Neural cell (in vitro differentiated cells): ENCODE measurements around the gene CD6. TPM values are rescaled to one million over a fixed set of nuclear protein-coding genes. Genes with fewer than 3 reads are reported as not detected.
"Not testable (repeated sequence)": the region's sequence is repeated elsewhere in the genome, so short reads cannot be mapped to it uniquely, and the experiment has no call there.

ENCODE experiments used
- H2AFZ ChIP-seq: fragments of 200-600, 300-800 bp; sonication (generic), shearing (Covaris generic); 2 replicates; pipeline ENCODE4 v1.6.0; 2014; ENCODE audit warnings: low read depth, mild to moderate bottlenecking, antibody characterized with exemption, low read length, moderate library complexity
- H3F3A ChIP-seq: fragments of 200-600 bp; shearing (Covaris generic); 2 replicates; pipeline ENCODE4 v1.6.1; 2016; ENCODE audit warnings: mild to moderate bottlenecking, moderate library complexity, mixed read lengths, antibody characterized with exemption, low read length; ENCODE audit not compliant: insufficient read depth, poor library complexity, severe bottlenecking
- H3K27ac ChIP-seq: fragments of 200-600, 300-800 bp; sonication (generic), shearing (Covaris generic); 2 replicates; pipeline ENCODE4 v1.5.1; 2014; ENCODE audit warnings: mild to moderate bottlenecking, low read length, moderate library complexity
- H3K27me3 ChIP-seq: fragments of 300-800, 200-600 bp; sonication (generic), shearing (Covaris generic); 2 replicates; pipeline ENCODE4 v1.6.0; 2014; ENCODE audit warnings: mild to moderate bottlenecking, low read depth, low read length, moderate library complexity; ENCODE audit not compliant: insufficient read depth
- H3K36me3 ChIP-seq: fragments of 300-800, 200-600 bp; sonication (generic), shearing (Covaris generic); 2 replicates; pipeline ENCODE4 v1.5.1; 2014; ENCODE audit warnings: mild to moderate bottlenecking, antibody characterized with exemption, low read length, moderate library complexity; ENCODE audit not compliant: insufficient read depth
- H3K4me2 ChIP-seq: fragments of 300-800, 200-600 bp; sonication (generic), shearing (Covaris generic); 2 replicates; pipeline ENCODE4 v1.6.0; 2014; ENCODE audit warnings: mild to moderate bottlenecking, low read length
- H3K4me3 ChIP-seq: fragments of 300-800, 200-600 bp; sonication (generic), shearing (Covaris generic); 2 replicates; pipeline ENCODE4 v1.5.1; 2014; ENCODE audit warnings: mild to moderate bottlenecking, low read length, moderate library complexity
- H3K79me2 ChIP-seq: fragments of 200-600 bp; shearing (Covaris generic); replicated peaks from 2 replicates; pipeline ENCODE4 v1.6.0; 2014; ENCODE audit warnings: mild to moderate bottlenecking, low read length, moderate library complexity; ENCODE audit not compliant: insufficient read depth
- H3K9ac ChIP-seq: fragments of 300-800, 200-600 bp; sonication (generic), shearing (Covaris generic); 2 replicates; pipeline ENCODE4 v1.6.1; 2016; ENCODE audit warnings: mild to moderate bottlenecking, low read length, mixed read lengths
- H3K9me2 ChIP-seq: fragments of 200-600 bp; shearing (Covaris generic); 2 replicates; pipeline ENCODE4 v1.6.1; 2016; ENCODE audit warnings: mild to moderate bottlenecking, low read length, mixed read lengths; ENCODE audit not compliant: insufficient read depth
- H3K9me3 ChIP-seq: fragments of 200-600, 300-800 bp; sonication (generic), shearing (Covaris generic); 2 replicates; pipeline ENCODE4 v1.6.1; 2016; ENCODE audit warnings: mild to moderate bottlenecking, mixed run types, low read length, moderate library complexity, mixed read lengths
- H4K20me1 ChIP-seq: fragments of 200-600 bp; shearing (Covaris generic); 2 replicates; pipeline ENCODE4 v1.6.1; 2016; ENCODE audit warnings: mild to moderate bottlenecking, mixed run types; ENCODE audit not compliant: insufficient read depth
- CTCF ChIP-seq: fragments of 450-650 bp; IDR thresholded peaks from 2 replicates; pipeline ENCODE4 v1.5.1; 2014; ENCODE audit warnings: antibody characterized with exemption, mild to moderate bottlenecking, moderate library complexity; ENCODE audit not compliant: poor library complexity, severe bottlenecking
- EP300 ChIP-seq: fragments of 450-650 bp; conservative IDR thresholded peaks from 2 replicates; pipeline ENCODE4 v1.6.1; 2014; ENCODE audit warnings: antibody characterized with exemption, mild to moderate bottlenecking, moderate library complexity; ENCODE audit not compliant: poor library complexity, severe bottlenecking
- EZH2 ChIP-seq: fragments of 200-600, 300-800 bp; shearing (Covaris generic), sonication (generic); IDR thresholded peaks from 2 replicates; pipeline ENCODE4 v1.6.1; 2014; ENCODE audit warnings: antibody characterized with exemption, low read length, borderline replicate concordance, mild to moderate bottlenecking; ENCODE audit not compliant: insufficient read depth, poor library complexity, severe bottlenecking
- MXI1 ChIP-seq: fragments of 450-650 bp; conservative IDR thresholded peaks from 2 replicates; pipeline ENCODE4 v1.6.1; 2014; ENCODE audit warnings: antibody characterized with exemption, mild to moderate bottlenecking; ENCODE audit not compliant: poor library complexity, severe bottlenecking
- POLR2AphosphoS5 ChIP-seq: IDR thresholded peaks from 2 replicates; pipeline ENCODE4 v1.6.1; 2012
- RAD21 ChIP-seq: fragments of 450-650 bp; conservative IDR thresholded peaks from 2 replicates; pipeline ENCODE4 v1.6.1; 2014; ENCODE audit warnings: antibody characterized with exemption, mild to moderate bottlenecking, moderate library complexity
- REST ChIP-seq: IDR thresholded peaks from 2 replicates; pipeline ENCODE4 v1.6.1; 2012; ENCODE audit warnings: borderline replicate concordance
- SMC3 ChIP-seq: fragments of 450-650 bp; conservative IDR thresholded peaks from 2 replicates; pipeline ENCODE4 v1.6.1; 2014; ENCODE audit warnings: antibody characterized with exemption, mild to moderate bottlenecking, moderate library complexity; ENCODE audit not compliant: poor library complexity
- TAF1 ChIP-seq: IDR thresholded peaks from 2 replicates; pipeline ENCODE4 v1.6.1; 2012; ENCODE audit warnings: low read depth
- polyA plus RNA-seq: library from polyadenylated mRNA; depleted of rRNA; stranded (reverse); fragments of >200 nt; gene quantifications from 2 replicates; pipeline ENCODE4 v1.2.3, GENCODE V29; 2014

CD6 gene
- polyA plus RNA-seq, 1 donor from 2014 or later, result not detected

GRCh38 chr11:60973699-60974098 lies 2.2 kb downstream of the CD6 start:
- no peaks in the 10 kb centered on the region for H3K9me3 ChIP-seq
- no peaks in the 10 kb centered on the region for H3K79me2 ChIP-seq
- H3K9me2 ChIP-seq, result no peaks in the 10 kb centered on the region
- no peaks in the 10 kb centered on the region for H4K20me1 ChIP-seq
- no peak overlapping the region for H3K4me2 ChIP-seq
- no peak overlapping the region for H3K4me3 ChIP-seq
- no peaks in the 10 kb centered on the region for H3F3A ChIP-seq
- H3K9ac ChIP-seq, result no peak overlapping the region
- H3K27me3 ChIP-seq, result no peaks in the 10 kb centered on the region
- H2AFZ ChIP-seq, result no peak overlapping the region
- no peaks in the 10 kb centered on the region for H3K36me3 ChIP-seq
- TF ChIP-seq SMC3 (no peak), RAD21 (no peak), EP300 (no peak), POLR2AphosphoS5 (no peak), MXI1 (no peak), TAF1 (no peak), CTCF (no peak)
- H3K27ac ChIP-seq, result no peak overlapping the region

GRCh38 chr11:60974316-60974715 lies 2.8 kb downstream of the CD6 start:
- H3K4me2 ChIP-seq, H3K9me3 ChIP-seq, H4K20me1 ChIP-seq, H3K27ac ChIP-seq, H3K36me3 ChIP-seq, H3F3A ChIP-seq, H3K4me3 ChIP-seq, H3K79me2 ChIP-seq, H3K9me2 ChIP-seq, H3K27me3 ChIP-seq, H2AFZ ChIP-seq, H3K9ac ChIP-seq: not testable (repeated sequence)

GRCh38 chr11:60974726-60975125 lies 3.2 kb downstream of the CD6 start:
- H3K9me3 ChIP-seq, result no peaks in the 10 kb centered on the region
- no peak overlapping the region for H3K4me2 ChIP-seq
- TF ChIP-seq MXI1 (no peak), SMC3 (no peak), CTCF (no peak), POLR2AphosphoS5 (no peak), EP300 (no peak), EZH2 (no peak), REST (no peak)
- H3K79me2 ChIP-seq, result no peaks in the 10 kb centered on the region
- no peaks in the 10 kb centered on the region for H3K27me3 ChIP-seq
- H4K20me1 ChIP-seq, result no peaks in the 10 kb centered on the region
- H2AFZ ChIP-seq, result no peak overlapping the region
- H3K36me3 ChIP-seq, result no peaks in the 10 kb centered on the region
- no peaks in the 10 kb centered on the region for H3F3A ChIP-seq
- no peak overlapping the region for H3K4me3 ChIP-seq
- H3K27ac ChIP-seq, result no peak overlapping the region
- no peaks in the 10 kb centered on the region for H3K9me2 ChIP-seq
- H3K9ac ChIP-seq, result no peak overlapping the region
